GM18907 (cell line): Measurements from ENCODE around the gene HSPA4L.

Experiments
- ATAC-seq: cut with Tn5 transposase; IDR thresholded peaks from one replicate; pipeline ENCODE4 v1.9.1; 2021; ENCODE audit warnings: mild to moderate bottlenecking, moderate library complexity; ENCODE audit not compliant: unreplicated experiment

The HSPA4L gene

GRCh38 chr4:127856813-127857447 is 74.8 kb downstream of the HSPA4L start:
- peak; percentile 93 for ATAC-seq

GRCh38 chr4:127857641-127858040 is 75.5 kb downstream of the HSPA4L start:
- ATAC-seq, result no peak

- no peak for ATAC-seq
Observed at GRCh38 chr4:127868196-127868595, 86.1 kb downstream of the HSPA4L start.

GRCh38 chr4:127870281-127870680 is 88.2 kb downstream of the HSPA4L start:
- ATAC-seq, result no peak

GRCh38 chr4:127870688-127871087 is 88.6 kb downstream of the HSPA4L start:
- no peak for ATAC-seq

GRCh38 chr4:127875791-127876190 is 93.7 kb downstream of the HSPA4L start:
- ATAC-seq, result no peak

- ATAC-seq, result peak; percentile 93
Observed at GRCh38 chr4:127880763-127881562, 98.8 kb downstream of the HSPA4L start, which contains the start of gene PLK4. TSS of gene PLK4 (plus strand) at chr4:127880893. CDS start at chr4:127881135, 242 bp downstream.

- ATAC-seq, result peak; percentile 48
Observed at GRCh38 chr4:127881563-127881864, 99.4 kb downstream of the HSPA4L start.

GRCh38 chr4:127888559-127888958 is 106.4 kb downstream of the HSPA4L start:
- no peak for ATAC-seq

- no peak for ATAC-seq
Observed at GRCh38 chr4:127889903-127890302, 107.8 kb downstream of the HSPA4L start.
